CD4-positive, CD25-positive, alpha-beta regulatory T cell (primary cell): Measurements from ENCODE around the gene PCDHGA3. TPM values are rescaled to one million over a fixed set of nuclear protein-coding genes. Genes with fewer than 3 reads are reported as not detected.
"Not testable (repeated sequence)": the region's sequence is repeated elsewhere in the genome, so short reads cannot be mapped to it uniquely, and the experiment has no call there.

Experiments
- ATAC-seq, 2 donors: fragments of 150-1000 bp; cut with Tn5 transposase; one replicate each; pipeline ENCODE4 v1.10.0; 2021; ENCODE audit warnings: low read depth in 2 of 2, moderate number of reproducible peaks in 2 of 2, moderate library complexity in 1 of 2
- DNase-seq, 3 donors: peaks; one replicate each; pipeline versions ENCODE4 v3.0.0 to v3.0.0-alpha.2; 2012 to 2022; ENCODE audit warnings: mixed read lengths in 1 of 3
- H3K27ac ChIP-seq: one replicate; pipeline ENCODE4 v1.7.0; 2013; ENCODE audit warnings: mild to moderate bottlenecking, low read length; ENCODE audit not compliant: insufficient read depth, poor library complexity, severe bottlenecking
- H3K27me3 ChIP-seq: one replicate; pipeline ENCODE4 v1.7.0; 2013; ENCODE audit warnings: low read length; ENCODE audit not compliant: control insufficient read depth, insufficient read depth
- H3K36me3 ChIP-seq: one replicate; pipeline ENCODE4 v1.7.0; 2013; ENCODE audit warnings: mild to moderate bottlenecking, low read length, moderate library complexity; ENCODE audit not compliant: control insufficient read depth, insufficient read depth
- H3K4me1 ChIP-seq: 2 replicates; pipeline ENCODE4 v1.7.0; 2013; ENCODE audit warnings: mild to moderate bottlenecking, low read length; ENCODE audit not compliant: insufficient read depth, control insufficient read depth, poor library complexity, severe bottlenecking
- H3K4me3 ChIP-seq: one replicate; pipeline ENCODE4 v1.7.0; 2013; ENCODE audit warnings: low read depth, mild to moderate bottlenecking, low read length, moderate library complexity
- H3K9me3 ChIP-seq, 2 experiments: 1 replicate in 1 of 2; 2 replicates in 1 of 2; pipeline ENCODE4 v1.7.0; 2013; ENCODE audit warnings: low read length in 2 of 2, mild to moderate bottlenecking in 1 of 2, moderate library complexity in 1 of 2; ENCODE audit not compliant: control insufficient read depth in 2 of 2
- H3K27ac Mint-ChIP-seq, 3 donors: one replicate each; pipeline ENCODE4 v1.8.0; 2020 to 2022; ENCODE audit warnings: mild to moderate bottlenecking in 3 of 3, mixed read lengths in 3 of 3, moderate library complexity in 2 of 3
- H3K27me3 Mint-ChIP-seq: one replicate; pipeline ENCODE4 v1.8.0; 2022; ENCODE audit warnings: mild to moderate bottlenecking, mixed read lengths
- H3K36me3 Mint-ChIP-seq: one replicate; pipeline ENCODE4 v1.8.0; 2020; ENCODE audit warnings: mixed read lengths
- H3K4me1 Mint-ChIP-seq, 4 donors: one replicate each; pipeline ENCODE4 v1.8.0; 2020 to 2022; ENCODE audit warnings: mixed read lengths in 4 of 4, mild to moderate bottlenecking in 1 of 4
- H3K4me3 Mint-ChIP-seq, 4 donors: one replicate each; pipeline ENCODE4 v1.8.0; 2020 to 2022; ENCODE audit warnings: mild to moderate bottlenecking in 4 of 4, mixed read lengths in 4 of 4, moderate library complexity in 3 of 4
- H3K9me3 Mint-ChIP-seq, 7 donors: one replicate each; pipeline ENCODE4 v1.8.0; 2020 to 2022; ENCODE audit warnings: mixed read lengths in 7 of 7, mild to moderate bottlenecking in 3 of 7, moderate library complexity in 2 of 7
- polyA plus RNA-seq, 4 donors: library from polyadenylated mRNA; unstranded; fragments of 300-500 nt; fragmentation: Illumina TruSeq; gene quantifications; one replicate each; pipeline ENCODE4 v1.2.3, GENCODE V29; 2021
- total RNA-seq: library from RNA; stranded (reverse); gene quantifications from one replicate; pipeline ENCODE4 v1.2.3, GENCODE V29; 2022

Gene PCDHGA3
- not detected for total RNA-seq
- polyA plus RNA-seq, result not detected

- H3K4me3 ChIP-seq, result no peak within 1 kb of the TSS
- Mint-ChIP-seq H3K27me3 (peaks cover 48% of the 10 kb centered on the region), H3K36me3 (peaks cover 6% of the 10 kb centered on the region), H3K27ac (no peak within 1 kb of the TSS), H3K9me3 (peaks cover 7 to 55% (median 22%) of the 10 kb centered on the region in 7 donors), H3K4me1 (no peaks in the 10 kb centered on the region), H3K4me3 (peak within 1 kb of the TSS in 2 of 4 donors; percentile 41 to 56)
- DNase-seq (peak in 1 of 3 donors; percentile 38), ATAC-seq (no peak)
- H3K9me3 ChIP-seq, result peaks cover 32 to 43% of the 10 kb centered on the region in 2 experiments
- no peaks in the 10 kb centered on the region for H3K4me1 ChIP-seq
- no peaks in the 10 kb centered on the region for H3K36me3 ChIP-seq
- H3K27me3 ChIP-seq, result peaks cover 9% of the 10 kb centered on the region
- H3K27ac ChIP-seq, result no peak within 1 kb of the TSS
Observed at GRCh38 chr5:141343242-141343952, at the start of gene PCDHGA3. Gene PCDHGA3, plus strand, starts transcription at chr5:141343829. Its CDS starts 205 bp downstream, at chr5:141344034.

- ATAC-seq (no peak), DNase-seq (no peak)
- Mint-ChIP-seq H3K9me3 (peaks cover 6 to 82% (median 23%) of the 10 kb centered on the region in 7 donors), H3K27ac (no peak overlapping the region), H3K4me1 (peaks cover 0 to 4% (median 0%) of the 10 kb centered on the region in 4 donors), H3K27me3 (no peaks in the 10 kb centered on the region), H3K4me3 (no peak overlapping the region), H3K36me3 (peaks cover 15% of the 10 kb centered on the region)
- Histone ChIP-seq H3K27me3 (no peaks in the 10 kb centered on the region), H3K27ac (no peak overlapping the region), H3K9me3 (peaks cover 49 to 88% of the 10 kb centered on the region in 2 experiments), H3K4me1 (no peaks in the 10 kb centered on the region), H3K4me3 (no peak overlapping the region), H3K36me3 (no peaks in the 10 kb centered on the region)
Observed at GRCh38 chr5:141298376-141298775, 45.3 kb upstream of the PCDHGA3 start.

DNA sequence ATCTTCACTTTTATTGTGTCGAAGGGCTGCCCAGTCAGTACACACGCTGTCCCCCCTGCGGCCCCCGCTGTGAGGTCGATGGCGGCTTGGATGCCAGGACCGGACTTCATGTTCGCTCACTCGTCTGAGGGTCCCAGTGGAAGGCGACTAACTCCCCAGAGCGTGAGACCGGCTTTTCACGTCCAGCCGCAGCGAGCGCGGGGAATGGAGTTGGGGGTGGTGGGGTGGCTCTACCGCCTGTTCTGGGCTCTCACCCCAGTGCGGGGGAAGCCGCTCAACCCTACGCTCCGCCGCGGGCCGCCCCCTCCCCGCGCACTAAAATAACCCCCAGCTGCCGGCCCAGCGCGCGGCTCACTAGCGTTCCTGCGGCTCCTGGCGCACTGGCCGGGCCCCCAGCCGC lies 39.9 kb upstream of the PCDHGA3 start, which contains the start of gene SLC25A2:
Gene SLC25A2, minus strand, starts transcription at position 294 of the 400 bp plus-strand sequence. Its CDS starts 184 bp downstream, at position 110.
- Mint-ChIP-seq H3K36me3 (peaks cover 3% of the 10 kb centered on the region), H3K4me1 (peaks cover 0 to 4% (median 0%) of the 10 kb centered on the region in 4 donors), H3K9me3 (peaks cover 0 to 79% (median 23%) of the 10 kb centered on the region in 7 donors), H3K4me3 (no peak within 1 kb of the TSS), H3K27ac (no peak within 1 kb of the TSS), H3K27me3 (no peaks in the 10 kb centered on the region)
- ATAC-seq (no peak), DNase-seq (no peak)
- no peaks in the 10 kb centered on the region for H3K36me3 ChIP-seq
- no peaks in the 10 kb centered on the region for H3K4me1 ChIP-seq
- no peak within 1 kb of the TSS for H3K27ac ChIP-seq
- H3K9me3 ChIP-seq, result peaks cover 58 to 89% of the 10 kb centered on the region in 2 experiments
- no peak within 1 kb of the TSS for H3K4me3 ChIP-seq
- H3K27me3 ChIP-seq, result no peaks in the 10 kb centered on the region

- Histone ChIP-seq H3K4me3 (no peak overlapping the region), H3K9me3 (peaks cover 63 to 89% of the 10 kb centered on the region in 2 experiments), H3K27ac (no peak overlapping the region), H3K36me3 (no peaks in the 10 kb centered on the region), H3K4me1 (no peaks in the 10 kb centered on the region), H3K27me3 (no peaks in the 10 kb centered on the region)
- H3K36me3 Mint-ChIP-seq, result peaks cover 7% of the 10 kb centered on the region
- ATAC-seq (no peak), DNase-seq (no peak)
- peaks cover 0 to 85% (median 26%) of the 10 kb centered on the region in 7 donors for H3K9me3 Mint-ChIP-seq
- no peak overlapping the region for H3K27ac Mint-ChIP-seq
- H3K4me3 Mint-ChIP-seq, result no peak overlapping the region
- no peaks in the 10 kb centered on the region for H3K27me3 Mint-ChIP-seq
- H3K4me1 Mint-ChIP-seq, result peaks cover 0 to 4% (median 0%) of the 10 kb centered on the region in 4 donors
Observed at GRCh38 chr5:141306630-141307029, 37.0 kb upstream of the PCDHGA3 start.

GRCh38 chr5:141313711-141314110 lies 29.9 kb upstream of the PCDHGA3 start:
- peaks cover 0 to 89% (median 44%) of the 10 kb centered on the region in 7 donors for H3K9me3 Mint-ChIP-seq
- peaks cover 37% of the 10 kb centered on the region for H3K36me3 Mint-ChIP-seq
- DNase-seq (no peak), ATAC-seq (no peak)
- H3K27me3 Mint-ChIP-seq, result no peaks in the 10 kb centered on the region
- H3K27ac Mint-ChIP-seq, result no peak overlapping the region
- Histone ChIP-seq H3K9me3 (peaks cover 74 to 92% of the 10 kb centered on the region in 2 experiments), H3K27me3 (no peaks in the 10 kb centered on the region), H3K36me3 (peaks cover 3% of the 10 kb centered on the region), H3K4me3 (no peak overlapping the region), H3K27ac (no peak overlapping the region), H3K4me1 (no peaks in the 10 kb centered on the region)
- peaks cover 3 to 11% (median 8%) of the 10 kb centered on the region in 4 donors for H3K4me1 Mint-ChIP-seq
- no peak overlapping the region for H3K4me3 Mint-ChIP-seq

GRCh38 chr5:141316963-141317362 lies 26.7 kb upstream of the PCDHGA3 start:
- H3K4me3 ChIP-seq, result not testable (repeated sequence)

GRCh38 chr5:141319202-141319601 lies 24.4 kb upstream of the PCDHGA3 start:
- Histone ChIP-seq H3K9me3 (peaks cover 62 to 80% of the 10 kb centered on the region in 2 experiments), H3K4me3 (peak overlapping the region; percentile 93), H3K4me1 (peaks cover 5% of the 10 kb centered on the region), H3K27me3 (no peaks in the 10 kb centered on the region), H3K36me3 (peaks cover 14% of the 10 kb centered on the region), H3K27ac (no peak overlapping the region)
- Mint-ChIP-seq H3K36me3 (peaks cover 38% of the 10 kb centered on the region), H3K4me3 (peak overlapping the region in 3 of 4 donors; percentile 56 to 96 (median 75)), H3K9me3 (peaks cover 3 to 82% (median 41%) of the 10 kb centered on the region in 7 donors), H3K27me3 (peaks cover 8% of the 10 kb centered on the region), H3K4me1 (peaks cover 12 to 39% (median 26%) of the 10 kb centered on the region in 4 donors), H3K27ac (peak overlapping the region in 1 of 3 donors; percentile 99)
- ATAC-seq (no peak), DNase-seq (no peak)

More at GRCh38 chr5:141316963-141317362, 26.7 kb upstream of the PCDHGA3 start:
- not testable (repeated sequence) for DNase-seq, H3K4me3 Mint-ChIP-seq, H3K4me1 ChIP-seq, H3K27me3 ChIP-seq, H3K27ac Mint-ChIP-seq, H3K27me3 Mint-ChIP-seq, ATAC-seq, H3K27ac ChIP-seq
- peaks cover 3 to 90% (median 52%) of the 10 kb centered on the region in 7 donors for H3K9me3 Mint-ChIP-seq
- Histone ChIP-seq H3K9me3 (peaks cover 73 to 95% of the 10 kb centered on the region in 2 experiments), H3K36me3 (peaks cover 14% of the 10 kb centered on the region)
- peaks cover 48% of the 10 kb centered on the region for H3K36me3 Mint-ChIP-seq
- H3K4me1 Mint-ChIP-seq, result peaks cover 12 to 39% (median 26%) of the 10 kb centered on the region in 4 donors
